K562 (cell line): Measurements from ENCODE around the gene AGXT. TPM values are rescaled to one million over a fixed set of nuclear protein-coding genes. Genes with fewer than 3 reads are reported as not detected.

ENCODE experiments used
- ATAC-seq: fragments of 200-7000 bp; cut with Tn5 transposase; 3 replicates; pipeline ENCODE4 v1.9.1; 2020; ENCODE audit warnings: moderate library complexity
- BruUV-seq: library from RNA; stranded (reverse); fragments of 400-500 nt; replicated peaks from 2 replicates; lab custom pipeline; 2021; lab: Mats Ljungman, UMichigan
- CTCF ChIA-PET: fragments of 300-600 bp; formaldehyde crosslinking; extraction: SDS; loops from one replicate; lab custom pipeline; 2021; ENCODE audit warnings: low intra/inter-chr PET ratio; lab: Yijun Ruan, JAX
- POLR2A ChIA-PET: fragments of 300-600, 350-650 bp; sonication (Branson Sonifier 250); formaldehyde crosslinking; extraction: SDS; loops from one replicate; lab custom pipeline; 2021; ENCODE audit warnings: antibody characterized with exemption, inconsistent platforms; lab: Yijun Ruan, JAX
- DNase-seq, 4 experiments: peaks; one replicate each; pipeline versions ENCODE4 v3.0.0 to v3.0.0-alpha.2; 2011 to 2018; ENCODE audit warnings: low spot score in 3 of 4, mixed read lengths in 3 of 4; ENCODE audit errors: extremely low read depth in 1 of 4
- FAIRE-seq: peaks from 2 replicates; lab custom pipeline; 2011; peaks lifted over from hg19 to GRCh38; lab: Jason Lieb, UNC
- H2AFZ ChIP-seq: 2 replicates; pipeline ENCODE4 v1.6.0; 2011; ENCODE audit warnings: low read depth, low read length, control low read depth, inconsistent platforms
- H3K27ac ChIP-seq: fragments of 200-600 bp; 3 replicates; pipeline ENCODE4 v1.8.0; 2011; ENCODE audit warnings: low read depth, mild to moderate bottlenecking, control low read depth, inconsistent platforms, low read length, moderate library complexity, mixed read lengths; ENCODE audit errors: extremely low read depth
- H3K27me3 ChIP-seq, 2 experiments: fragments of 300-600 bp in 1 of 2; 2 replicates in 1 of 2; 3 replicates in 1 of 2; pipeline versions ENCODE4 v1.6.0 to v1.8.0; 2011; ENCODE audit warnings: inconsistent platforms in 2 of 2, low read length in 2 of 2, mild to moderate bottlenecking in 1 of 2, mixed read lengths in 1 of 2, moderate library complexity in 1 of 2; ENCODE audit not compliant: control insufficient read depth in 2 of 2, insufficient read depth in 2 of 2
- H3K36me3 ChIP-seq: fragments of 300-600 bp; 3 replicates; pipeline ENCODE4 v1.8.0; 2011; ENCODE audit warnings: mild to moderate bottlenecking, low read length, inconsistent platforms; ENCODE audit not compliant: control insufficient read depth, insufficient read depth
- H3K4me1 ChIP-seq, 2 experiments: fragments of 200-600 bp in 1 of 2; replicated peaks in 1 of 2; 2 replicates in 1 of 2; 3 replicates in 1 of 2; pipeline versions ENCODE4 v1.5.1 to v1.8.0; 2011; ENCODE audit warnings: inconsistent platforms in 2 of 2, low read length in 2 of 2, mild to moderate bottlenecking in 1 of 2, mixed read lengths in 1 of 2, moderate library complexity in 1 of 2; ENCODE audit not compliant: control insufficient read depth in 2 of 2, insufficient read depth in 2 of 2
- H3K4me2 ChIP-seq: 2 replicates; pipeline ENCODE4 v1.6.1; 2011; ENCODE audit warnings: low read length, control low read depth, inconsistent platforms, mixed read lengths; ENCODE audit not compliant: insufficient read depth
- H3K4me3 ChIP-seq: fragments of 200-600 bp; sonication (generic), shearing (Covaris generic); 2 replicates; pipeline ENCODE4 v1.5.1; 2016; ENCODE audit warnings: control low read depth, inconsistent platforms
- H3K79me2 ChIP-seq: fragments of 200-600 bp; 3 replicates; pipeline ENCODE4 v1.8.0; 2011; ENCODE audit warnings: low read length, inconsistent platforms; ENCODE audit not compliant: control insufficient read depth, insufficient read depth
- H3K9ac ChIP-seq, 2 experiments: 2 replicates each; pipeline versions ENCODE4 v1.6.0 to v1.6.1; 2011; ENCODE audit warnings: low read depth in 2 of 2, low read length in 2 of 2, control low read depth in 1 of 2, inconsistent platforms in 1 of 2, mild to moderate bottlenecking in 1 of 2, mixed read lengths in 1 of 2; ENCODE audit not compliant: insufficient read depth in 1 of 2
- H3K9me1 ChIP-seq: one replicate; pipeline ENCODE4 v1.6.0; 2011; ENCODE audit warnings: inconsistent platforms, mild to moderate bottlenecking, low read length, moderate library complexity; ENCODE audit not compliant: control insufficient read depth, insufficient read depth
- H3K9me3 ChIP-seq: replicated peaks from 2 replicates; pipeline ENCODE4 v1.5.1; 2011; ENCODE audit warnings: low read depth, low read length, inconsistent platforms; ENCODE audit not compliant: control insufficient read depth, insufficient read depth
- H4K20me1 ChIP-seq: replicated peaks from 2 replicates; pipeline ENCODE4 v1.6.1; 2011; ENCODE audit warnings: low read length, inconsistent platforms, mixed read lengths; ENCODE audit not compliant: control insufficient read depth, insufficient read depth
- ATF4 ChIP-seq: fragments of 450-650 bp; formaldehyde crosslinking; IDR thresholded peaks from 2 replicates; pipeline ENCODE4 v1.4.0; 2022; ENCODE audit warnings: mild to moderate bottlenecking, moderate library complexity
- C11orf30 ChIP-seq: fragments of 450-650 bp; IDR thresholded peaks from 2 replicates; pipeline ENCODE4 v1.6.1; 2016; ENCODE audit warnings: low read depth, mild to moderate bottlenecking
- CHD2 ChIP-seq: IDR thresholded peaks from 2 replicates; pipeline ENCODE4 v1.6.1; 2011; ENCODE audit warnings: low read depth, low read length
- CTCF ChIP-seq, 3 experiments: IDR thresholded peaks in 2 of 3; conservative IDR thresholded peaks in 1 of 3; 2 replicates each; pipeline ENCODE4 v1.5.1; 2011 to 2012; ENCODE audit warnings: low read length in 3 of 3, mild to moderate bottlenecking in 3 of 3, control low read depth in 2 of 3, improper control_type of control experiment in 1 of 3, inconsistent platforms in 1 of 3, low read depth in 1 of 3, mixed read lengths in 1 of 3, moderate library complexity in 1 of 3; ENCODE audit not compliant: insufficient read depth in 2 of 3
- MEF2A ChIP-seq: IDR thresholded peaks from 2 replicates; pipeline ENCODE4 v1.6.1; 2011; ENCODE audit warnings: low read depth, mild to moderate bottlenecking, low read length, moderate library complexity; ENCODE audit not compliant: control insufficient read depth
- NR1H2 ChIP-seq: sonication (generic); formaldehyde crosslinking; IDR thresholded peaks from 2 replicates; pipeline ENCODE4 v1.4.0; 2020; ENCODE audit warnings: mild to moderate bottlenecking, missing genetic modification reagents
- RBM14 ChIP-seq: fragments of 200-400 bp; formaldehyde crosslinking; IDR thresholded peaks from 2 replicates; pipeline ENCODE4 v1.6.1; 2018; ENCODE audit warnings: low read depth, mild to moderate bottlenecking, low read length, moderate library complexity, borderline replicate concordance; ENCODE audit not compliant: insufficient read depth
- SMARCE1 ChIP-seq: fragments of 450-650 bp; IDR thresholded peaks from 2 replicates; pipeline ENCODE4 v1.7.1; 2016; ENCODE audit warnings: mild to moderate bottlenecking
- SNAPC5 ChIP-seq: fragments of 250-450 bp; sonication (Bioruptor Pico); IDR thresholded peaks from 2 replicates; pipeline ENCODE4 v1.8.0; 2021; ENCODE audit warnings: moderate library complexity, mild to moderate bottlenecking, inconsistent platforms
- TAF9B ChIP-seq: fragments of 450-650 bp; IDR thresholded peaks from 2 replicates; pipeline ENCODE4 v1.6.1; 2018; ENCODE audit warnings: mild to moderate bottlenecking; ENCODE audit not compliant: partially characterized antibody
- ZSCAN32 ChIP-seq: fragments of 450-650 bp; formaldehyde crosslinking; IDR thresholded peaks from 2 replicates; pipeline ENCODE4 v1.4.0; 2020; ENCODE audit warnings: mild to moderate bottlenecking, moderate library complexity
- WGBS: fragments of 100-300 bp; shearing (Covaris generic); methylation state at CpG from one replicate; pipeline ENCODE4 v1.1.6; 2016; ENCODE audit warnings: low coverage, mixed read lengths; ENCODE audit not compliant: insufficient coverage; ENCODE audit errors: missing lambda C conversion rate; 5-methylcytosine and 5-hydroxymethylcytosine counted together
- in situ Hi-C: fragments of 300-500 bp; cut with MboI; formaldehyde crosslinking; loops from 4 replicates; pipeline ENCODE4 v1.15.0; 2018; ENCODE audit warnings: inconsistent platforms, mixed read lengths
- intact Hi-C: fragments of 100-400 bp; cut with micrococcal nuclease; formaldehyde crosslinking; loops from 2 replicates; pipeline ENCODE4 v1.14.2; 2022
- polyA plus RNA-seq, 8 experiments: library from polyadenylated mRNA; depleted of rRNA in 4 of 8; stranded (reverse) in 5 of 8; unstranded in 3 of 8; fragments of >200 nt; fragmentation: Nextera tagmentation in 2 of 8; fragmentation: Illumina TruSeq in 1 of 8; extraction: Ambion mirVana in 2 of 8; extraction: Trizol in 1 of 8; gene quantifications; 2 replicates each; pipeline versions ENCODE4 v1.2.1 to v1.2.3, GENCODE V29; 2011 to 2014; ENCODE audit warnings: inconsistent platforms in 1 of 8, missing spikeins in 1 of 8
- total RNA-seq, 7 experiments: library from RNA; depleted of rRNA in 6 of 7; stranded (reverse); fragments of >200 nt in 6 of 7; fragmentation: Illumina TruSeq in 2 of 7; extraction: Trizol in 2 of 7; gene quantifications; 2 replicates each; pipeline versions ENCODE4 v1.2.1 to v1.2.3, GENCODE V29; 2011 to 2021; ENCODE audit warnings: low replicate concordance in 1 of 7

Gene AGXT
- total and polyA plus RNA-seq, 9 of the 15 experiments (the other 6 are each of a cell fraction or from before 2014, with no cell fraction given): 0.18 TPM; not detected in 8

- CTCF ChIA-PET: no interaction called here
- ATAC-seq (no peak), FAIRE-seq (no peak)
Observed at GRCh38 chr2:240909216-240909974, 40.8 kb downstream of the AGXT start.

GRCh38 chr2:240911641-240912265 is 43.1 kb downstream of the AGXT start:
- Histone ChIP-seq H2AFZ (no peak overlapping the region), H3K36me3 (no peaks in the 10 kb centered on the region), H3K4me1 (peaks cover 0 to 19% of the 10 kb centered on the region in 2 experiments; a peak in 2 of 5 replicates), H3K9me3 (no peaks in the 10 kb centered on the region), H4K20me1 (no peaks in the 10 kb centered on the region), H3K9me1 (no peaks in the 10 kb centered on the region), H3K27me3 (peaks cover 0 to 37% of the 10 kb centered on the region in 2 experiments; a peak in 2 of 5 replicates), H3K9ac (no peak overlapping the region), H3K27ac (no peak overlapping the region), H3K4me3 (no peak overlapping the region), H3K79me2 (no peaks in the 10 kb centered on the region), H3K4me2 (no peak overlapping the region)
- 16% methylated on average over 18 of the region's 20 CpGs for whole genome bisulfite sequencing
- ChIA-PET CTCF (no interaction called here), POLR2A (interaction anchor here (0.6 kb wide), 1 partner anchor 16 kb away, joined by 3 read pairs; no protein-coding TSS in a partner anchor)
- ATAC-seq (no peak), DNase-seq (no peak), FAIRE-seq (no peak)
- intact Hi-C loops: loop anchor here (10.0 kb wide), 1 partner anchor 163 kb away; no protein-coding TSS in a partner anchor
- BruUV-seq: no TSS peak
- in situ Hi-C loops: no loop called here
- TF ChIP-seq ATF4 (CRISPR knock-in tag) (no peak), CTCF (IDR thresholded peaks at IDR 0.05 in 2 of 3, conservative IDR thresholded peaks at IDR 0.05 in 1 of 3; ENCODE audit: insufficient read depth in 2 of 3, low read depth in 1 of 3, low read length in 3 of 3) (no peak), C11orf30 (no peak), TAF9B (no peak), CHD2 (no peak), SNAPC5 (CRISPR knock-in tag) (no peak), ZSCAN32 (no peak), RBM14 (no peak), SMARCE1 (no peak), MEF2A (no peak)

More at GRCh38 chr2:240909216-240909974, 40.8 kb downstream of the AGXT start:
- BruUV-seq: no TSS peak
- peaks cover 0 to 46% of the 10 kb centered on the region in 2 experiments; a peak in 2 of 5 replicates for H3K27me3 ChIP-seq
- POLR2A ChIA-PET: interaction anchor here (0.6 kb wide), 1 partner anchor 50 kb away, joined by 4 read pairs; no protein-coding TSS in a partner anchor
- in situ Hi-C loops: no loop called here
- H3K4me3 ChIP-seq: no peak overlapping the region
- H4K20me1 ChIP-seq: no peaks in the 10 kb centered on the region
- no peak for DNase-seq
- H3K9me3 ChIP-seq: no peaks in the 10 kb centered on the region
- H3K9me1 ChIP-seq: no peaks in the 10 kb centered on the region
- intact Hi-C loops: no loop called here
- H3K9ac ChIP-seq: no peak overlapping the region
- no peaks in the 10 kb centered on the region for H3K36me3 ChIP-seq
- WGBS: 6% methylated on average over 15 of the region's 17 CpGs
- H3K27ac ChIP-seq: no peak overlapping the region
- no peak overlapping the region for H2AFZ ChIP-seq
- no peak for TF ChIP-seq NR1H2 (CRISPR knock-in tag)
- H3K4me2 ChIP-seq: no peak overlapping the region
- no peaks in the 10 kb centered on the region for H3K79me2 ChIP-seq
- peaks cover 0 to 8% of the 10 kb centered on the region in 2 experiments; a peak in 2 of 5 replicates for H3K4me1 ChIP-seq
